ENCODE measurements around the gene SPAG16.

The SPAG16 gene

DNA sequence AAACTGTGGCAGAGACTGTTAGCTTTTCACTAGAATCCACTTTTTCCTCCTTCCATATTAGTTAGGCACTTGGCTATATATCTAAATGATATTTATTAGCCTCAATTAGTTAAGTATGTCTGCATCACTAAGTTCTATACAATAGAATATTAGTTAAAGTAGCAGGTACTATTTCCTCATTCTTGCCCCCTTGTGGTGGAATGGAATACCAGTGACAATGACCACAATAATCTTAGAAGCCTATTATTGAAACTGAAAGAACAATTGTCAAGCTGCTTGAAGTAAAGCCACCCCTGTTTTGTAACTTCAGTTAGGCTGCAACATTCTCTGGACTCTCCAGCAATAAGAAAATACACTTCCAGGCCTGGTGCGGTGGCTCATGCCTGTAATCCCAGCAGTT lies 650.3 kb downstream of the SPAG16 start:
- Histone ChIP-seq H3K4me1 (ENCODE audit: control insufficient read depth, insufficient read depth, low read depth, low read length) (no peaks in the 10 kb centered on the region), H3K4me2 (ENCODE audit: low read length, poor library complexity, severe bottlenecking) (no peak overlapping the region), H2AFZ (ENCODE audit: low read depth, low read length) (no peak overlapping the region), H3K27ac (ENCODE audit: low read length, poor library complexity, severe bottlenecking) (no peak overlapping the region), H3K9me3 (ENCODE audit: control insufficient read depth, low read length) (no peaks in the 10 kb centered on the region), H3K79me1 (replicated peaks; ENCODE audit: low read length, poor library complexity, severe bottlenecking) (no peaks in the 10 kb centered on the region), H3K9ac (ENCODE audit: low read length) (no peak overlapping the region), H3K36me3 (ENCODE audit: control insufficient read depth in 1 of 2, insufficient read depth in 2 of 2, low read depth in 1 of 2, low read length in 2 of 2) (no peaks in the 10 kb centered on the region), H4K91ac (ENCODE audit: low read length) (no peak overlapping the region), H3K4ac (ENCODE audit: low read depth in 1 of 2, low read length in 2 of 2) (no peak overlapping the region), H2AK5ac (ENCODE audit: low read length, severe bottlenecking) (no peak overlapping the region), H3K14ac (ENCODE audit: low read length in 2 of 2) (no peak overlapping the region), H4K8ac (ENCODE audit: low read length) (no peak overlapping the region), H2BK120ac (ENCODE audit: low read depth, low read length) (no peak overlapping the region), H3K18ac (ENCODE audit: low read depth in 1 of 2, low read length in 2 of 2) (no peak overlapping the region), H3K4me3 (ENCODE audit: insufficient read depth in 1 of 2, low read depth in 1 of 2, low read length in 2 of 2) (no peak overlapping the region), H2BK5ac (ENCODE audit: low read depth, low read length, poor library complexity, severe bottlenecking) (no peak overlapping the region), H2BK15ac (ENCODE audit: low read depth, poor library complexity, severe bottlenecking) (no peak overlapping the region), H2BK12ac (ENCODE audit: low read length in 2 of 2) (no peak overlapping the region), H3K23ac (ENCODE audit: low read length in 2 of 2) (no peak overlapping the region), H3K27me3 (ENCODE audit: control insufficient read depth in 1 of 2, insufficient read depth in 1 of 2, low read length in 2 of 2) (no peaks in the 10 kb centered on the region)
- 100% methylated on average over 1 of the region's 1 CpG for WGBS
- DNase-seq: peak; percentile 10

- WGBS: 90% methylated on average over 2 of the region's 2 CpGs
- no peak overlapping the region for H3K4ac ChIP-seq (ENCODE audit: low read depth in 1 of 2, low read length in 2 of 2)
- no peak for DNase-seq
Observed at GRCh38 chr2:213958086-213958485, 673.8 kb downstream of the SPAG16 start.

DNA sequence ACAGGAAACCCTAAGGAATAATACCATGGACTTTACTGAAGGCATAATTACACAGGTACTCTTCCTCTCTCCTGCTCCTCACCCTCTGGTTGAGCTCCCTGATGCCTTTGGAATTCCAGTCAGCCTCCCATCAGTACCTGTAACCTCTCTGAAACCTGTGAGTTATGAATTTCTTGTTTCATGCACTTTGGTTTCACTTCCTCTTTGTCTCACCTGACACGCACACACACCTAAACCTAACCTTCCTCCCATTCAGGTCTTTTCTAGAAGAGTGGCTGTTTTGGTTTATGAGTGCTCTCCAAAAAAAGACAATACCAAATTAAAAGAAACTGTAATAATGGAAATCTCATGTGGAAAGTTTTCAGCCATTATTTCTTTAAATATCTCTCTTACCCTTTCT lies 675.3 kb downstream of the SPAG16 start:
- no peak overlapping the region for H3K4ac ChIP-seq (ENCODE audit: low read depth in 1 of 2, low read length in 2 of 2)
- H3K9ac ChIP-seq (ENCODE audit: low read length): no peak overlapping the region
- H2AFZ ChIP-seq (ENCODE audit: low read depth, low read length): no peak overlapping the region
- no peak overlapping the region for H3K4me2 ChIP-seq (ENCODE audit: low read length, poor library complexity, severe bottlenecking)
- H2BK5ac ChIP-seq (ENCODE audit: low read depth, low read length, poor library complexity, severe bottlenecking): no peak overlapping the region
- H4K91ac ChIP-seq (ENCODE audit: low read length): no peak overlapping the region
- H3K4me3 ChIP-seq (ENCODE audit: insufficient read depth in 1 of 2, low read depth in 1 of 2, low read length in 2 of 2): no peak overlapping the region
- H3K36me3 ChIP-seq (ENCODE audit: control insufficient read depth in 1 of 2, insufficient read depth in 2 of 2, low read depth in 1 of 2, low read length in 2 of 2): no peaks in the 10 kb centered on the region
- H3K27me3 ChIP-seq (ENCODE audit: control insufficient read depth in 1 of 2, insufficient read depth in 1 of 2, low read length in 2 of 2): no peaks in the 10 kb centered on the region
- H2AK5ac ChIP-seq (ENCODE audit: low read length, severe bottlenecking): no peak overlapping the region
- H4K8ac ChIP-seq (ENCODE audit: low read length): no peak overlapping the region
- H3K9me3 ChIP-seq (ENCODE audit: control insufficient read depth, low read length): peaks cover 6% of the 10 kb centered on the region
- H2BK120ac ChIP-seq (ENCODE audit: low read depth, low read length): no peak overlapping the region
- no peaks in the 10 kb centered on the region for H3K79me1 ChIP-seq (replicated peaks; ENCODE audit: low read length, poor library complexity, severe bottlenecking)
- no peak overlapping the region for H3K14ac ChIP-seq (ENCODE audit: low read length in 2 of 2)
- no peaks in the 10 kb centered on the region for H3K4me1 ChIP-seq (ENCODE audit: control insufficient read depth, insufficient read depth, low read depth, low read length)
- DNase-seq: no peak
- no peak overlapping the region for H3K23ac ChIP-seq (ENCODE audit: low read length in 2 of 2)
- no CpG with 5 or more reads among the region's 1 CpG for WGBS
- peak overlapping the region in 1 of 2 experiments; percentile 2 for H3K18ac ChIP-seq (ENCODE audit: low read depth in 1 of 2, low read length in 2 of 2)
- H2BK15ac ChIP-seq (ENCODE audit: low read depth, poor library complexity, severe bottlenecking): no peak overlapping the region
- no peak overlapping the region for H2BK12ac ChIP-seq (ENCODE audit: low read length in 2 of 2)
- H3K27ac ChIP-seq (ENCODE audit: low read length, poor library complexity, severe bottlenecking): no peak overlapping the region

More at GRCh38 chr2:213958086-213958485, 673.8 kb downstream of the SPAG16 start:
- Histone ChIP-seq H2BK5ac (ENCODE audit: low read depth, low read length, poor library complexity, severe bottlenecking) (no peak overlapping the region), H3K4me1 (ENCODE audit: control insufficient read depth, insufficient read depth, low read depth, low read length) (no peaks in the 10 kb centered on the region), H2AK5ac (ENCODE audit: low read length, severe bottlenecking) (no peak overlapping the region), H2BK15ac (ENCODE audit: low read depth, poor library complexity, severe bottlenecking) (no peak overlapping the region), H3K4me3 (ENCODE audit: insufficient read depth in 1 of 2, low read depth in 1 of 2, low read length in 2 of 2) (no peak overlapping the region), H3K4me2 (ENCODE audit: low read length, poor library complexity, severe bottlenecking) (no peak overlapping the region), H3K9ac (ENCODE audit: low read length) (no peak overlapping the region), H2AFZ (ENCODE audit: low read depth, low read length) (no peak overlapping the region), H3K27ac (ENCODE audit: low read length, poor library complexity, severe bottlenecking) (no peak overlapping the region), H3K36me3 (ENCODE audit: control insufficient read depth in 1 of 2, insufficient read depth in 2 of 2, low read depth in 1 of 2, low read length in 2 of 2) (no peaks in the 10 kb centered on the region), H3K79me1 (replicated peaks; ENCODE audit: low read length, poor library complexity, severe bottlenecking) (no peaks in the 10 kb centered on the region), H4K91ac (ENCODE audit: low read length) (no peak overlapping the region), H3K18ac (ENCODE audit: low read depth in 1 of 2, low read length in 2 of 2) (no peak overlapping the region), H2BK120ac (ENCODE audit: low read depth, low read length) (no peak overlapping the region), H3K27me3 (ENCODE audit: control insufficient read depth in 1 of 2, insufficient read depth in 1 of 2, low read length in 2 of 2) (no peaks in the 10 kb centered on the region), H3K14ac (ENCODE audit: low read length in 2 of 2) (no peak overlapping the region), H3K9me3 (ENCODE audit: control insufficient read depth, low read length) (no peaks in the 10 kb centered on the region), H2BK12ac (ENCODE audit: low read length in 2 of 2) (no peak overlapping the region), H3K23ac (ENCODE audit: low read length in 2 of 2) (no peak overlapping the region), H4K8ac (ENCODE audit: low read length) (no peak overlapping the region)

GRCh38 chr2:213971536-213971935 lies 687.3 kb downstream of the SPAG16 start:
- Histone ChIP-seq H3K36me3 (ENCODE audit: control insufficient read depth in 1 of 2, insufficient read depth in 2 of 2, low read depth in 1 of 2, low read length in 2 of 2) (no peaks in the 10 kb centered on the region), H2BK5ac (ENCODE audit: low read depth, low read length, poor library complexity, severe bottlenecking) (no peak overlapping the region), H3K27me3 (ENCODE audit: control insufficient read depth in 1 of 2, insufficient read depth in 1 of 2, low read length in 2 of 2) (no peaks in the 10 kb centered on the region), H2BK15ac (ENCODE audit: low read depth, poor library complexity, severe bottlenecking) (no peak overlapping the region), H3K27ac (ENCODE audit: low read length, poor library complexity, severe bottlenecking) (no peak overlapping the region), H3K4me3 (ENCODE audit: insufficient read depth in 1 of 2, low read depth in 1 of 2, low read length in 2 of 2) (no peak overlapping the region), H3K4me1 (ENCODE audit: control insufficient read depth, insufficient read depth, low read depth, low read length) (no peaks in the 10 kb centered on the region), H3K4ac (ENCODE audit: low read depth in 1 of 2, low read length in 2 of 2) (no peak overlapping the region), H3K79me1 (replicated peaks; ENCODE audit: low read length, poor library complexity, severe bottlenecking) (no peaks in the 10 kb centered on the region), H3K4me2 (ENCODE audit: low read length, poor library complexity, severe bottlenecking) (no peak overlapping the region), H3K14ac (ENCODE audit: low read length in 2 of 2) (no peak overlapping the region), H2AK5ac (ENCODE audit: low read length, severe bottlenecking) (no peak overlapping the region), H3K9me3 (ENCODE audit: control insufficient read depth, low read length) (no peaks in the 10 kb centered on the region), H2AFZ (ENCODE audit: low read depth, low read length) (no peak overlapping the region), H4K8ac (ENCODE audit: low read length) (no peak overlapping the region), H4K91ac (ENCODE audit: low read length) (no peak overlapping the region), H3K9ac (ENCODE audit: low read length) (no peak overlapping the region), H2BK120ac (ENCODE audit: low read depth, low read length) (no peak overlapping the region), H2BK12ac (ENCODE audit: low read length in 2 of 2) (no peak overlapping the region), H3K23ac (ENCODE audit: low read length in 2 of 2) (no peak overlapping the region), H3K18ac (ENCODE audit: low read depth in 1 of 2, low read length in 2 of 2) (no peak overlapping the region)
- no peak for DNase-seq

All from mesenchymal stem cell (in vitro differentiated cells and primary cell).